ENCODE data around the gene TMEM218. TPM values are rescaled to one million over a fixed set of nuclear protein-coding genes. Genes with fewer than 3 reads are reported as not detected.

TMEM218 gene
- total RNA-seq, 1 donor from 2014 or later, result 12.8 TPM

DNA sequence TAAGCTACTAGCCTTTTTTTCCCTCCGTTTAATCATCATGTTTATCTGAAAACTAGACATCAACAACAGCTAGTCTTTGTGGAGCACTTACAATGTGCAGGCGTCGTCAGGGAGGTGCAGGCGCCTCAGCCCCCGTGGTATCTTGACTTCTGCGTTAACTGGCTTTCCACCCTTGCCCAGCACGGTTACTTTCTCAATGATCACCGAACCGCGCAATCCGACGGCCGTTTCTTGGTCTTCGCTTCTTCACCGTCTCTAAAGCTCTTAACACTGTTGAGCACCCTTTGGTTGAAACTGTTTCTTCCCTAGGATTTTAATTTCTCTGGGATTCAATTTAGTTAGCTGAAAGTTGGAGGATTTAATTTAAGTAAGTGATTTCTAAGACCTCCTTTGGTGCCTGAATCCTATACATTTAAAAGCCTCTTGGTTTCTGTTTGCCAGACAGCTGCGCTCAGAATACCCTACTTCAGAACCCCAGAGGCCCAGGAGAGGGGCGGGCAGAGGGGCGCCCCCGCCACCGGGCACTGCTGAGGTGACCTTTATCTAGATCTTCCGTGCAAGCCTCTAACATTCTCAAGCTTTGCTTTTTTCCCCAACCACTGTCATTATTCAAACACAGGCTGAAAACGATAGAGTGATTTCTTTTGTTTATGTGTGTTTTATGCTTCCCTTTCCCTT, 18.0 kb upstream of the TMEM218 start:
- Histone ChIP-seq H3K27me3 (no peaks in the 10 kb centered on the region), H3K4me1 (no peaks in the 10 kb centered on the region), H3K36me3 (no peaks in the 10 kb centered on the region), H3K27ac (no peak overlapping the region), H3K9me3 (no peaks in the 10 kb centered on the region), H3K4me3 (no peak overlapping the region)
- DNase-seq (ENCODE audit: extremely low spot score in 2 of 2), result no peak
- TF ChIP-seq POLR2A (IDR thresholded peaks at IDR 0.05) (no peak), POLR2AphosphoS5 (IDR thresholded peaks at IDR 0.05; ENCODE audit: insufficient read depth in 1 of 2, low read depth in 1 of 2) (no peak)
- TF ChIP-seq, protein P1, sequence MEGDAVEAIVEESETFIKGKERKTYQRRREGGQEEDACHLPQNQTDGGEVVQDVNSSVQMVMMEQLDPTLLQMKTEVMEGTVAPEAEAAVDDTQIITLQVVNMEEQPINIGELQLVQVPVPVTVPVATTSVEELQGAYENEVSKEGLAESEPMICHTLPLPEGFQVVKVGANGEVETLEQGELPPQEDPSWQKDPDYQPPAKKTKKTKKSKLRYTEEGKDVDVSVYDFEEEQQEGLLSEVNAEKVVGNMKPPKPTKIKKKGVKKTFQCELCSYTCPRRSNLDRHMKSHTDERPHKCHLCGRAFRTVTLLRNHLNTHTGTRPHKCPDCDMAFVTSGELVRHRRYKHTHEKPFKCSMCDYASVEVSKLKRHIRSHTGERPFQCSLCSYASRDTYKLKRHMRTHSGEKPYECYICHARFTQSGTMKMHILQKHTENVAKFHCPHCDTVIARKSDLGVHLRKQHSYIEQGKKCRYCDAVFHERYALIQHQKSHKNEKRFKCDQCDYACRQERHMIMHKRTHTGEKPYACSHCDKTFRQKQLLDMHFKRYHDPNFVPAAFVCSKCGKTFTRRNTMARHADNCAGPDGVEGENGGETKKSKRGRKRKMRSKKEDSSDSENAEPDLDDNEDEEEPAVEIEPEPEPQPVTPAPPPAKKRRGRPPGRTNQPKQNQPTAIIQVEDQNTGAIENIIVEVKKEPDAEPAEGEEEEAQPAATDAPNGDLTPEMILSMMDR (IDR thresholded peaks at IDR 0.05), result no peak
- intact Hi-C loops (cut with DNase I), result no loop called here

DNA sequence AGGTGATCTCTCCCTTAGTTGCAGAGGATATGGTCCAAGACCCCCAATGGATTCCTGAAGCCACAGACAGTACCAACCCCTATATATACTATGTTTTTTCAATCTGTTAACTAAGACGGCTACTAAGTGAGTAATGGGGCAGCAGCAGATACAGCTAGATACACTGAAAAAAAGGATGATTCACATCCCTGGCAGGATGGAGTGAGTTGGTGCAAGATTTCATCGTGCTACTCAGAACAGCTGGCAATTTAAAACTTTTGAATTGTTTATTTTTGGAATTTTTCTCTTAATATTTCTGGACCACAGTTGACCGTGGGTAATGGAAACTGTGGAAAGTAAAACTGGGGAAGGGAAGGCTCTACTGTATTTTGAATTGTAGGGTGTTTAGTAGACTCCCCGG, 17.0 kb upstream of the TMEM218 start:
- Histone ChIP-seq H3K4me1 (no peaks in the 10 kb centered on the region), H3K27me3 (no peaks in the 10 kb centered on the region), H3K9me3 (no peaks in the 10 kb centered on the region), H3K4me3 (no peak overlapping the region), H3K36me3 (no peaks in the 10 kb centered on the region), H3K27ac (no peak overlapping the region)
- intact Hi-C loops (cut with DNase I), result no loop called here
- TF ChIP-seq POLR2AphosphoS5 (IDR thresholded peaks at IDR 0.05; ENCODE audit: insufficient read depth in 1 of 2, low read depth in 1 of 2) (no peak), POLR2A (IDR thresholded peaks at IDR 0.05) (no peak)
- TF ChIP-seq, protein P1 (IDR thresholded peaks at IDR 0.05), result no peak
- DNase-seq (ENCODE audit: extremely low spot score in 2 of 2), result no peak

DNA sequence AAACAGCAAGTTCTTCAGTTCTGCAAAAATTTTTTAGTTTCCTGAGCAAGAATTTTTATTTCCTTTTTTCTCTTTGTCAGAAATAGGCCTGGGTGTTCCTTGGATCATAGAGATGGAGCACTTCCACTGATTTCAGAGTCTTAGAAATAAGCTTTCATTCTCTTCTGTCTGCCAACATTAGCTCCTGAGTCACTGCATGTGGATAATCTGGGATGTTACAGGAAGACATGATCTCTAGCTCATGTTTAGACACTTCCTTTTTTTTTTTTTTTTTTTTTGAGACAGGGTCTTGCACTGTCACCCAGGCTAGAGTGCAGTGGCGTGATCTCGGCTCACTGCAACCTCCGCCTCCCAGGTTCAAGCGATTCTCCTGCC, 13.2 kb upstream of the TMEM218 start:
- intact Hi-C loops (cut with DNase I), result no loop called here
- TF ChIP-seq POLR2AphosphoS5 (IDR thresholded peaks at IDR 0.05; ENCODE audit: insufficient read depth in 1 of 2, low read depth in 1 of 2) (no peak), POLR2A (IDR thresholded peaks at IDR 0.05) (no peak)
- TF ChIP-seq, protein P1 (IDR thresholded peaks at IDR 0.05), result no peak
- Histone ChIP-seq H3K4me3 (no peak overlapping the region), H3K36me3 (no peaks in the 10 kb centered on the region), H3K4me1 (no peaks in the 10 kb centered on the region), H3K9me3 (no peaks in the 10 kb centered on the region), H3K27ac (no peak overlapping the region), H3K27me3 (no peaks in the 10 kb centered on the region)
- no peak for DNase-seq (ENCODE audit: extremely low spot score in 2 of 2)

DNA sequence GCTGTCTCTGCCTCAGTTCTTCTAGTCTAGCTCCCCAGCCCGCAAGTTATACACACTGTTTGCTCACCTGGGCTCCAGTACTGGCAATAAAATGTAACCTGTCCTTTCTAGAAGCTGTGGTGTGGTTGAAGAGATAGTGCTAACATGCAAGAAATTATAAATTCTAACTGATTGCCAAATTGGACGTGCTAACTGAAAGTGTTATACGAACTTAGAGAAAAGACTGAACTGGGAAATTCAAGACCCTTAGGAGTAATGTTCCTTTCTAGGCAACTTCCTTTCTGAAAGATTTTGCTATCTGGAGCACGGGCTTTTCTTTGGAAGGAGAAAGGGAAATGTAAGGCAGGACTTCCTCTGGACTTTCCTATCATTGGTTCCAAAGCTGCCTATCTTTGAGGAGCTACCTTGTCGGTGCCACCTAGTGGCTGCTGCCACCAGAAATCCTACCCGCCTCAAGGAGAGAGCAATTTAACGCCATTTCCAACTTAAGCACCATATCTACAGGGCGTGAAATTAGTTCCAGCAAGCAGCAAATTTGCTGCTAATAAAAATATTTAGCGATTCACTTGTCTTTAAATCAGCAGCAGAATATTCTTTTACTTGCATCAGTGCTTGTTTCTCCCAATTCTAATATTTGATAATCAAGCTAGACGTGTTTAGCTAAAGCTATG, 12.7 kb upstream of the TMEM218 start:
- H3K4me3 ChIP-seq, result no peak overlapping the region

More for the DNA sequence above, 12.7 kb upstream of the TMEM218 start:
- no peaks in the 10 kb centered on the region for H3K27me3 ChIP-seq
- H3K4me1 ChIP-seq, result no peaks in the 10 kb centered on the region
- no peak for DNase-seq (ENCODE audit: extremely low spot score in 2 of 2)
- TF ChIP-seq, protein P1 (IDR thresholded peaks at IDR 0.05), result peak in 1 of 3 experiments; percentile 7
- no peak for TF ChIP-seq POLR2AphosphoS5 (IDR thresholded peaks at IDR 0.05; ENCODE audit: insufficient read depth in 1 of 2, low read depth in 1 of 2)
- intact Hi-C loops (cut with DNase I), result no loop called here
- H3K36me3 ChIP-seq, result no peaks in the 10 kb centered on the region
- no peaks in the 10 kb centered on the region for H3K9me3 ChIP-seq
- no peak overlapping the region for H3K27ac ChIP-seq
